GM18868 (cell line): ENCODE measurements around the gene MARF1.
"Not testable (repeated sequence)": the region's sequence is repeated elsewhere in the genome, so short reads cannot be mapped to it uniquely, and the experiment has no call there.

Experiments
- ATAC-seq: cut with Tn5 transposase; IDR thresholded peaks from one replicate; pipeline ENCODE4 v1.9.1; 2021; ENCODE audit warnings: mild to moderate bottlenecking, moderate library complexity; ENCODE audit not compliant: unreplicated experiment

Gene MARF1

GRCh38 chr16:15654591-15654990 is 11.6 kb upstream of the MARF1 start:
- no peak for ATAC-seq

- ATAC-seq = no peak
These were observed 10.3 kb upstream of the MARF1 start for GRCh38 chr16:15653227-15653626.

- no peak for ATAC-seq
These were observed 9.5 kb upstream of the MARF1 start for GRCh38 chr16:15652293-15653001.

GRCh38 chr16:15650698-15651171 is 7.8 kb upstream of the MARF1 start:
- peak; percentile 36 for ATAC-seq

- peak; percentile 75 for ATAC-seq
These were observed 7.2 kb upstream of the MARF1 start, which contains the start of gene NDE1 for GRCh38 chr16:15650019-15650697. Gene NDE1 (plus strand): TSS chr16:15650245. CDS start chr16:15664779, 14,534 bp downstream.

GRCh38 chr16:15649727-15650018 is 6.7 kb upstream of the MARF1 start:
- ATAC-seq = no peak

GRCh38 chr16:15649311-15649710 is 6.4 kb upstream of the MARF1 start:
- not testable (repeated sequence) for ATAC-seq

- no peak for ATAC-seq
These were observed 5.3 kb upstream of the MARF1 start for GRCh38 chr16:15648135-15648730.

GRCh38 chr16:15647294-15648014 is 4.5 kb upstream of the MARF1 start:
- no peak for ATAC-seq

- ATAC-seq = not testable (repeated sequence)
These were observed 3.8 kb upstream of the MARF1 start for GRCh38 chr16:15646557-15647293.

GRCh38 chr16:15644962-15645465 is 2.1 kb upstream of the MARF1 start:
- not testable (repeated sequence) for ATAC-seq

- no peak for ATAC-seq
These were observed 1.5 kb upstream of the MARF1 start for GRCh38 chr16:15644267-15644961.

GRCh38 chr16:15643946-15644250 is 944 bp upstream of the MARF1 start:
- no peak for ATAC-seq

GRCh38 chr16:15642557-15643047 is 352 bp downstream of the MARF1 start:
- ATAC-seq = peak; percentile 48

- no peak for ATAC-seq
These were observed 999 bp downstream of the MARF1 start for GRCh38 chr16:15641753-15642556.

- no peak for ATAC-seq
These were observed 2.0 kb downstream of the MARF1 start for GRCh38 chr16:15640966-15641365.

- ATAC-seq = no peak
These were observed 3.8 kb downstream of the MARF1 start for GRCh38 chr16:15639061-15639568.

GRCh38 chr16:15636392-15636873 is 6.5 kb downstream of the MARF1 start:
- ATAC-seq = no peak

GRCh38 chr16:15635926-15636325 is 7.0 kb downstream of the MARF1 start:
- ATAC-seq = no peak
